Ecto neural progenitor cell (in vitro differentiated cells): ENCODE results near the gene DCTD.

Experiments
- DNase-seq: peaks from one replicate; pipeline ENCODE4 v3.0.0-alpha.2; 2018; ENCODE audit warnings: low spot score

The DCTD gene

GRCh38 chr4:182890202-182890601 lies 27.0 kb downstream of the DCTD start:
- DNase-seq, result no peak

- DNase-seq, result no peak
Observed at GRCh38 chr4:182888891-182889290, 28.3 kb downstream of the DCTD start.

GRCh38 chr4:182886768-182887167 lies 30.4 kb downstream of the DCTD start:
- no peak for DNase-seq

GRCh38 chr4:182886205-182886604 lies 31.0 kb downstream of the DCTD start:
- DNase-seq, result no peak

GRCh38 chr4:182885738-182886077 lies 31.5 kb downstream of the DCTD start:
- DNase-seq, result no peak

GRCh38 chr4:182885022-182885737 lies 32.0 kb downstream of the DCTD start:
- no peak for DNase-seq

- no peak for DNase-seq
Observed at GRCh38 chr4:182884040-182884439, 33.1 kb downstream of the DCTD start.

GRCh38 chr4:182883351-182883750 lies 33.8 kb downstream of the DCTD start:
- no peak for DNase-seq

GRCh38 chr4:182881914-182882313 lies 35.3 kb downstream of the DCTD start:
- DNase-seq, result no peak

GRCh38 chr4:182880387-182881356 lies 36.5 kb downstream of the DCTD start:
- no peak for DNase-seq

- DNase-seq, result no peak
Observed at GRCh38 chr4:182879913-182880312, 37.3 kb downstream of the DCTD start.

GRCh38 chr4:182878633-182879495 lies 38.3 kb downstream of the DCTD start:
- DNase-seq, result no peak

GRCh38 chr4:182877326-182877883 lies 39.8 kb downstream of the DCTD start:
- no peak for DNase-seq

- DNase-seq, result no peak
Observed at GRCh38 chr4:182876427-182876826, 40.8 kb downstream of the DCTD start.

GRCh38 chr4:182875453-182876405 lies 41.5 kb downstream of the DCTD start:
- DNase-seq, result no peak

GRCh38 chr4:182874797-182875345 lies 42.3 kb downstream of the DCTD start:
- no peak for DNase-seq

- no peak for DNase-seq
Observed at GRCh38 chr4:182874304-182874751, 42.9 kb downstream of the DCTD start.

GRCh38 chr4:182873726-182874125 lies 43.5 kb downstream of the DCTD start:
- DNase-seq, result no peak

GRCh38 chr4:182873289-182873688 lies 43.9 kb downstream of the DCTD start:
- no peak for DNase-seq

- DNase-seq, result no peak
Observed at GRCh38 chr4:182872886-182873285, 44.3 kb downstream of the DCTD start.
